ENCODE measurements around the gene OMD. TPM values are rescaled to one million over a fixed set of nuclear protein-coding genes. Genes with fewer than 3 reads are reported as not detected.

Gene OMD
- total and polyA plus RNA-seq, 2 experiments from 2014 or later, result not detected

GRCh38 chr9:92381775-92382174 lies 42.5 kb downstream of the OMD start:
- DNase-seq (ENCODE audit: low read depth in 1 of 2, low spot score in 1 of 2), result no peak
- Histone ChIP-seq H3K4me1 (ENCODE audit: low read depth) (peaks cover 8% of the 10 kb centered on the region), H3K4me3 (no peak overlapping the region), H3K27me3 (no peaks in the 10 kb centered on the region), H3K27ac (no peak overlapping the region), H3K36me3 (no peaks in the 10 kb centered on the region), H3K9me3 (ENCODE audit: low read depth) (no peaks in the 10 kb centered on the region)
- no peak for TF ChIP-seq CTCF (IDR thresholded peaks at IDR 0.05; ENCODE audit: low read depth, low read length)

GRCh38 chr9:92380603-92381002 lies 43.7 kb downstream of the OMD start:
- no peak overlapping the region for H3K27ac ChIP-seq
- TF ChIP-seq CTCF (IDR thresholded peaks at IDR 0.05; ENCODE audit: low read depth, low read length), result no peak
- H3K4me1 ChIP-seq (ENCODE audit: low read depth), result peaks cover 8% of the 10 kb centered on the region
- no peaks in the 10 kb centered on the region for H3K27me3 ChIP-seq
- DNase-seq (ENCODE audit: low read depth in 1 of 2, low spot score in 1 of 2), result no peak
- no peak overlapping the region for H3K4me3 ChIP-seq
- H3K36me3 ChIP-seq, result no peaks in the 10 kb centered on the region
- H3K9me3 ChIP-seq (ENCODE audit: low read depth), result no peaks in the 10 kb centered on the region

- no peak overlapping the region for H3K27ac ChIP-seq
- no peaks in the 10 kb centered on the region for H3K9me3 ChIP-seq (ENCODE audit: low read depth)
- peaks cover 8% of the 10 kb centered on the region for H3K4me1 ChIP-seq (ENCODE audit: low read depth)
- H3K4me3 ChIP-seq, result no peak overlapping the region
- no peak for TF ChIP-seq CTCF (IDR thresholded peaks at IDR 0.05; ENCODE audit: low read depth, low read length)
- DNase-seq (ENCODE audit: low read depth in 1 of 2, low spot score in 1 of 2), result no peak
- no peaks in the 10 kb centered on the region for H3K36me3 ChIP-seq
- no peaks in the 10 kb centered on the region for H3K27me3 ChIP-seq
Measured at GRCh38 chr9:92378865-92379560, 45.3 kb downstream of the OMD start.

- no peaks in the 10 kb centered on the region for H3K9me3 ChIP-seq (ENCODE audit: low read depth)
- no peaks in the 10 kb centered on the region for H3K27me3 ChIP-seq
- no peak overlapping the region for H3K27ac ChIP-seq
- H3K4me1 ChIP-seq (ENCODE audit: low read depth), result peaks cover 8% of the 10 kb centered on the region
- H3K4me3 ChIP-seq, result no peak overlapping the region
- H3K36me3 ChIP-seq, result no peaks in the 10 kb centered on the region
- no peak for TF ChIP-seq CTCF (IDR thresholded peaks at IDR 0.05; ENCODE audit: low read depth, low read length)
- DNase-seq (ENCODE audit: low read depth in 1 of 2, low spot score in 1 of 2), result peak in 1 of 2 donors; percentile 4
Measured at GRCh38 chr9:92377876-92378275, 46.4 kb downstream of the OMD start.

GRCh38 chr9:92373167-92373566 lies 51.1 kb downstream of the OMD start:
- Histone ChIP-seq H3K27me3 (no peaks in the 10 kb centered on the region), H3K4me3 (no peak overlapping the region), H3K36me3 (no peaks in the 10 kb centered on the region), H3K9me3 (ENCODE audit: low read depth) (no peaks in the 10 kb centered on the region), H3K4me1 (ENCODE audit: low read depth) (peaks cover 7% of the 10 kb centered on the region), H3K27ac (no peak overlapping the region)
- no peak for DNase-seq (ENCODE audit: low read depth in 1 of 2, low spot score in 1 of 2)
- TF ChIP-seq CTCF (IDR thresholded peaks at IDR 0.05; ENCODE audit: low read depth, low read length), result no peak
